B cell (primary cell): ENCODE results near the gene WFS1. TPM values are rescaled to one million over a fixed set of nuclear protein-coding genes. Genes with fewer than 3 reads are reported as not detected.
A peak's percentile ranks its signal among the peaks of the same experiment; 100 is the strongest.

Source experiments
- ATAC-seq: fragments of 200-7000 bp; cut with Tn5 transposase; one replicate; pipeline ENCODE4 v1.10.0; 2021; ENCODE audit warnings: low read depth, mild to moderate bottlenecking, moderate number of reproducible peaks, moderate library complexity
- CTCF ChIA-PET: fragments of 350-600 bp; sonication (Branson Sonifier 250); formaldehyde crosslinking; loops from one replicate; lab custom pipeline; 2021; ENCODE audit warnings: antibody characterized with exemption, inconsistent platforms; lab: Charles Lee
- POLR2A ChIA-PET: fragments of 350-600 bp; sonication (Branson Sonifier 250); formaldehyde crosslinking; loops from one replicate; lab custom pipeline; 2021; ENCODE audit warnings: antibody characterized with exemption; lab: Charles Lee
- DNase-seq: peaks from one replicate; pipeline ENCODE4 v3.0.0; 2013
- H2AFZ ChIP-seq: 2 replicates; pipeline ENCODE4 v1.6.1; 2012; ENCODE audit warnings: mild to moderate bottlenecking, low read depth, low read length; ENCODE audit not compliant: insufficient read depth, poor library complexity, severe bottlenecking
- H3K27ac ChIP-seq, 2 donors: 1 replicate in 1 of 2; 2 replicates in 1 of 2; pipeline ENCODE4 v1.5.1; 2012 to 2013; ENCODE audit warnings: low read length in 2 of 2, mild to moderate bottlenecking in 2 of 2, moderate library complexity in 1 of 2
- H3K27me3 ChIP-seq, 4 experiments: fragments of 200-600 bp in 1 of 4; sonication (generic) in 1 of 4; replicated peaks in 1 of 4; 1 replicate in 2 of 4; 2 replicates in 2 of 4; pipeline versions ENCODE4 v1.6.1 to v1.7.0; 2013 to 2016; ENCODE audit warnings: low read length in 3 of 4, mild to moderate bottlenecking in 2 of 4, mixed read lengths in 1 of 4, moderate library complexity in 1 of 4; ENCODE audit not compliant: insufficient read depth in 4 of 4, control insufficient read depth in 3 of 4; ENCODE audit errors: control extremely low read depth in 1 of 4
- H3K36me3 ChIP-seq, 2 experiments: replicated peaks in 1 of 2; 1 replicate in 1 of 2; 2 replicates in 1 of 2; pipeline versions ENCODE4 v1.6.1 to v1.7.1; 2013; ENCODE audit warnings: low read length in 1 of 2; ENCODE audit not compliant: insufficient read depth in 2 of 2, control insufficient read depth in 1 of 2; ENCODE audit errors: control extremely low read depth in 1 of 2, extremely low read depth in 1 of 2
- H3K4me1 ChIP-seq, 2 donors: fragments of 200-600 bp in 1 of 2; sonication (generic) in 1 of 2; 1 replicate in 1 of 2; 2 replicates in 1 of 2; pipeline versions ENCODE4 v1.5.1 to v1.6.1; 2013 to 2017; ENCODE audit warnings: low read length in 2 of 2; ENCODE audit not compliant: control insufficient read depth in 2 of 2, insufficient read depth in 2 of 2
- H3K4me2 ChIP-seq: replicated peaks from 2 replicates; pipeline ENCODE3; 2012; ENCODE audit warnings: mild to moderate bottlenecking, low read depth, low read length; ENCODE audit not compliant: poor library complexity, severe bottlenecking
- H3K4me3 ChIP-seq, 5 experiments: fragments of 200-600 bp in 1 of 5; sonication (generic) in 1 of 5; 1 replicate in 3 of 5; 2 replicates in 2 of 5; pipeline versions ENCODE4 v1.5.1 to v1.7.0; 2011 to 2016; ENCODE audit warnings: low read length in 4 of 5, mild to moderate bottlenecking in 4 of 5, low read depth in 2 of 5, control low read depth in 1 of 5, moderate library complexity in 1 of 5; ENCODE audit not compliant: insufficient read depth in 1 of 5; ENCODE audit errors: control extremely low read depth in 1 of 5, extremely low read depth in 1 of 5
- H3K79me2 ChIP-seq: fragments of 200-600 bp; sonication (generic); one replicate; pipeline ENCODE4 v1.6.0; 2016; ENCODE audit warnings: low read length; ENCODE audit not compliant: control insufficient read depth, insufficient read depth
- H3K9ac ChIP-seq: fragments of 200-600 bp; sonication (generic); 2 replicates; pipeline ENCODE4 v1.6.1; 2017; ENCODE audit warnings: mild to moderate bottlenecking, low read length, moderate library complexity
- H3K9me3 ChIP-seq, 3 donors: one replicate each; pipeline versions ENCODE4 v1.6.1 to v1.7.1; 2013; ENCODE audit warnings: low read length in 2 of 3; ENCODE audit not compliant: control insufficient read depth in 2 of 3, insufficient read depth in 1 of 3; ENCODE audit errors: control extremely low read depth in 1 of 3
- H4K20me1 ChIP-seq: 2 replicates; pipeline ENCODE4 v1.6.0; 2012; ENCODE audit warnings: mild to moderate bottlenecking, low read length; ENCODE audit not compliant: insufficient read depth, control insufficient read depth, poor library complexity, severe bottlenecking
- H3K27ac Mint-ChIP-seq: one replicate; pipeline ENCODE4 v1.8.0; 2021; ENCODE audit warnings: mixed read lengths
- H3K27me3 Mint-ChIP-seq: one replicate; pipeline ENCODE4 v1.8.0; 2021; ENCODE audit warnings: mixed read lengths
- H3K4me1 Mint-ChIP-seq: one replicate; pipeline ENCODE4 v1.8.0; 2021; ENCODE audit warnings: mixed read lengths
- H3K4me3 Mint-ChIP-seq: one replicate; pipeline ENCODE4 v1.8.0; 2021; ENCODE audit warnings: mixed read lengths
- H3K9me3 Mint-ChIP-seq: one replicate; pipeline ENCODE4 v1.8.0; 2022; ENCODE audit warnings: mixed read lengths; ENCODE audit not compliant: insufficient read depth
- EZH2 ChIP-seq: IDR thresholded peaks from 2 replicates; pipeline ENCODE4 v1.6.1; 2012; ENCODE audit warnings: borderline replicate concordance, low read depth, mild to moderate bottlenecking, moderate library complexity, low read length; ENCODE audit not compliant: insufficient read depth, poor library complexity, severe bottlenecking
- WGBS: methylation state at CpG from one replicate; pipeline ENCODE4 v1.1.5; 2013; ENCODE audit warnings: missing lambda C conversion rate; ENCODE audit not compliant: insufficient coverage; 5-methylcytosine and 5-hydroxymethylcytosine counted together
- intact Hi-C: fragments of 100-400 bp; cut with micrococcal nuclease; formaldehyde crosslinking; loops from one replicate; pipeline ENCODE4 v1.10.0; 2022
- polyA plus RNA-seq: library from polyadenylated mRNA; depleted of rRNA; stranded (reverse); fragments of >200 nt; gene quantifications from 2 replicates; pipeline ENCODE4 v1.2.3, GENCODE V29; 2012
- total RNA-seq, 2 donors: library from RNA; stranded (reverse); fragments of 120-200 nt in 1 of 2; gene quantifications; 1 replicate in 1 of 2; 2 replicates in 1 of 2; pipeline versions ENCODE4 v1.2.3 to v1.2.4, GENCODE V29; 2013 to 2022
- TF ChIP-seq, protein P1 (sequence below): fragments of 200-600 bp; IDR thresholded peaks from one replicate; pipeline ENCODE4 v1.8.0; 2022; ENCODE audit warnings: antibody characterized with exemption, mild to moderate bottlenecking

WFS1 gene
- total and polyA plus RNA-seq, 2 donors (not counting 1 experiment from before 2014, with no cell fraction given), result 5.8 to 6.7 TPM

DNA sequence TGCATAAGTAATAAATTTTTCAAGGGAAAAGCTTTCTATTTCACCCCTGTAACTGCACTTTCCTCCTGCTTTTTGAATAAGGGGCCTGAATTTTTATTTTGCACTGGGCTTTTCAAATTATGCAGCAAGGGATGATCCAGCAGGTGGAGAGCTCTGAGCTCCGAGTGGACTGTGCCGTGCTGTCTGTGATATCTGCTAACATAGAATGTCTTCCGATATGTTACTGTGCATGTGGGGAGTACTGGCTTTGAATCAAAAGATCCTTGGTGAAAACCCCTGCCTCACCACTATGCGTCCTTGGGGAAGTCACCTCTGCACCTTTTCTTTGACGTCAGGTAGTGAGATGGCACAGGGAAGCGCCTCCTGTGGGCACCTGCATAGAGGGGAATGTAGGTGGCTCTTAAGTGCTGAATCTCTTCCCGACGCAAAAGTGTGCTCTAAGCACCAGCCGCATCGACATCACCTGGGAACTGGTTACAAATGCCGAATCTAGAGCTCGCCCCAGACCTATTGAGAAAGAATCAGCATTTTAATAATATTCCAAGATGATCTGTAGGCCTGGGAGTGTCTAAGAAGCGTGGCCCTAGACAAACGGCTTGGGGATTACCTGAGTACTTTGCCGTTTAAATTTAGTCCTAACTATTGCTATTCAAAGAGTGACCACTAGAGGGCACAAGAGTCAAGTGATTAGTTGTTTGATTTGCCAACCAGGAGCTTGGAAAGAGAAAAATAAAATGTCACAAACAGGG lies 19.2 kb upstream of the WFS1 start:
- ATAC-seq, result peak; percentile 47
- DNase-seq, result peak; percentile 77
- no peak overlapping the region for H3K27ac Mint-ChIP-seq
- Histone ChIP-seq H3K27ac (no peak overlapping the region), H3K9ac (no peak overlapping the region), H3K79me2 (no peaks in the 10 kb centered on the region), H3K27me3 (peaks cover 0 to 22% (median 8%) of the 10 kb centered on the region in 4 experiments), H3K4me3 (no peak overlapping the region), H3K4me2 (no peak overlapping the region), H3K36me3 (no peaks in the 10 kb centered on the region), H3K9me3 (peaks cover 0 to 14% (median 0%) of the 10 kb centered on the region in 3 donors), H2AFZ (no peak overlapping the region), H3K4me1 (peaks cover 0 to 5% of the 10 kb centered on the region in 2 donors), H4K20me1 (no peaks in the 10 kb centered on the region)
- TF ChIP-seq, protein P1, sequence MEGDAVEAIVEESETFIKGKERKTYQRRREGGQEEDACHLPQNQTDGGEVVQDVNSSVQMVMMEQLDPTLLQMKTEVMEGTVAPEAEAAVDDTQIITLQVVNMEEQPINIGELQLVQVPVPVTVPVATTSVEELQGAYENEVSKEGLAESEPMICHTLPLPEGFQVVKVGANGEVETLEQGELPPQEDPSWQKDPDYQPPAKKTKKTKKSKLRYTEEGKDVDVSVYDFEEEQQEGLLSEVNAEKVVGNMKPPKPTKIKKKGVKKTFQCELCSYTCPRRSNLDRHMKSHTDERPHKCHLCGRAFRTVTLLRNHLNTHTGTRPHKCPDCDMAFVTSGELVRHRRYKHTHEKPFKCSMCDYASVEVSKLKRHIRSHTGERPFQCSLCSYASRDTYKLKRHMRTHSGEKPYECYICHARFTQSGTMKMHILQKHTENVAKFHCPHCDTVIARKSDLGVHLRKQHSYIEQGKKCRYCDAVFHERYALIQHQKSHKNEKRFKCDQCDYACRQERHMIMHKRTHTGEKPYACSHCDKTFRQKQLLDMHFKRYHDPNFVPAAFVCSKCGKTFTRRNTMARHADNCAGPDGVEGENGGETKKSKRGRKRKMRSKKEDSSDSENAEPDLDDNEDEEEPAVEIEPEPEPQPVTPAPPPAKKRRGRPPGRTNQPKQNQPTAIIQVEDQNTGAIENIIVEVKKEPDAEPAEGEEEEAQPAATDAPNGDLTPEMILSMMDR, result peak; percentile 86
- no peak for TF ChIP-seq EZH2
- ChIA-PET CTCF (interaction anchor here (0.6 to 14.1 kb wide), 30 partner anchors 9 to 817 kb away, joined by 3 to 451 read pairs (median 4); partner anchors contain the start of genes GRPEL1 and WFS1), POLR2A (interaction anchor here (1.3 kb wide), 1 partner anchor 77 kb away, joined by 3 read pairs; no protein-coding TSS in a partner anchor)
- H3K4me3 Mint-ChIP-seq, result no peak overlapping the region
- 40% methylated on average over 6 of the region's 15 CpGs for WGBS
- H3K4me1 Mint-ChIP-seq, result no peaks in the 10 kb centered on the region
- intact Hi-C loops, result loop anchor here (1.0 kb wide), 1 partner anchor 77 kb away; no protein-coding TSS in a partner anchor
- H3K27me3 Mint-ChIP-seq, result peaks cover 44% of the 10 kb centered on the region
- no peaks in the 10 kb centered on the region for H3K9me3 Mint-ChIP-seq

DNA sequence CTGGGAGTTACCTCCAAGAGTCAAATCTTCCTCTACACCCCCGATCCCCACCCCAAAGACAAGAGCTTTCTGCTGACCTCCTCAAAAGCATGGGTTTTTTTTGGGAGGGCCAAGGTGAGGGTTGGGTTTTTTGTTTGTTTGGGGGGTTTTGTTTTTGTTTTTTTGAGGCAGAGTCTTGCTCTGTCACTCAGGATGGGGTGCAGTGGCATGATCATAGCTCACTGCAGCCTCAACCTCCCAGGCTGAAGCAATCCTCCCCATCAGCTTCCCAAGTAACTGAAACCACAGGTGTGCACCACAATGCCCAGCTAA lies 18.7 kb upstream of the WFS1 start:
- Histone ChIP-seq H3K4me1 (peaks cover 0 to 5% of the 10 kb centered on the region in 2 donors), H3K4me3 (no peak overlapping the region), H3K27ac (no peak overlapping the region), H4K20me1 (no peaks in the 10 kb centered on the region), H3K9me3 (peaks cover 0 to 9% (median 0%) of the 10 kb centered on the region in 3 donors), H3K79me2 (no peaks in the 10 kb centered on the region), H3K27me3 (peaks cover 0 to 17% (median 8%) of the 10 kb centered on the region in 4 experiments), H2AFZ (no peak overlapping the region), H3K9ac (no peak overlapping the region), H3K4me2 (no peak overlapping the region), H3K36me3 (no peaks in the 10 kb centered on the region)
- no peak for ATAC-seq
- ChIA-PET POLR2A (interaction anchor here (1.3 kb wide), 1 partner anchor 77 kb away, joined by 3 read pairs; no protein-coding TSS in a partner anchor), CTCF (interaction anchor here (0.6 to 14.1 kb wide), 23 partner anchors 9 to 817 kb away, joined by 3 to 451 read pairs (median 4); partner anchors contain the start of genes GRPEL1 and WFS1)
- WGBS, result no CpG with 5 or more reads among the region's 1 CpG
- Mint-ChIP-seq H3K27ac (no peak overlapping the region), H3K27me3 (peaks cover 44% of the 10 kb centered on the region), H3K9me3 (no peaks in the 10 kb centered on the region), H3K4me3 (no peak overlapping the region), H3K4me1 (no peaks in the 10 kb centered on the region)
- no peak for TF ChIP-seq EZH2
- TF ChIP-seq, protein P1, result peak; percentile 41
- intact Hi-C loops, result loop anchor here (1.0 kb wide), 1 partner anchor 76 kb away; no protein-coding TSS in a partner anchor
- no peak for DNase-seq
